Fibroblast of mammary gland (primary cell): ENCODE data around the gene ARID3C.

Experiments used
- DNase-seq: peaks from one replicate; pipeline ENCODE4 v3.0.0-alpha.2; 2010; ENCODE audit warnings: low read depth
- H3K4me3 ChIP-seq: 2 replicates; pipeline ENCODE4 v1.5.1; 2011; ENCODE audit warnings: low read depth, mild to moderate bottlenecking, low read length, moderate library complexity; ENCODE audit not compliant: control insufficient read depth
- CTCF ChIP-seq: conservative IDR thresholded peaks from 2 replicates; pipeline ENCODE4 v1.5.1; 2011; ENCODE audit warnings: low read depth, low read length, inconsistent platforms; ENCODE audit not compliant: control insufficient read depth, insufficient read depth

Gene ARID3C, protein sequence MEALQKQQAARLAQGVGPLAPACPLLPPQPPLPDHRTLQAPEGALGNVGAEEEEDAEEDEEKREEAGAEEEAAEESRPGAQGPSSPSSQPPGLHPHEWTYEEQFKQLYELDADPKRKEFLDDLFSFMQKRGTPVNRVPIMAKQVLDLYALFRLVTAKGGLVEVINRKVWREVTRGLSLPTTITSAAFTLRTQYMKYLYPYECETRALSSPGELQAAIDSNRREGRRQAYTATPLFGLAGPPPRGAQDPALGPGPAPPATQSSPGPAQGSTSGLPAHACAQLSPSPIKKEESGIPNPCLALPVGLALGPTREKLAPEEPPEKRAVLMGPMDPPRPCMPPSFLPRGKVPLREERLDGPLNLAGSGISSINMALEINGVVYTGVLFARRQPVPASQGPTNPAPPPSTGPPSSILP

DNA sequence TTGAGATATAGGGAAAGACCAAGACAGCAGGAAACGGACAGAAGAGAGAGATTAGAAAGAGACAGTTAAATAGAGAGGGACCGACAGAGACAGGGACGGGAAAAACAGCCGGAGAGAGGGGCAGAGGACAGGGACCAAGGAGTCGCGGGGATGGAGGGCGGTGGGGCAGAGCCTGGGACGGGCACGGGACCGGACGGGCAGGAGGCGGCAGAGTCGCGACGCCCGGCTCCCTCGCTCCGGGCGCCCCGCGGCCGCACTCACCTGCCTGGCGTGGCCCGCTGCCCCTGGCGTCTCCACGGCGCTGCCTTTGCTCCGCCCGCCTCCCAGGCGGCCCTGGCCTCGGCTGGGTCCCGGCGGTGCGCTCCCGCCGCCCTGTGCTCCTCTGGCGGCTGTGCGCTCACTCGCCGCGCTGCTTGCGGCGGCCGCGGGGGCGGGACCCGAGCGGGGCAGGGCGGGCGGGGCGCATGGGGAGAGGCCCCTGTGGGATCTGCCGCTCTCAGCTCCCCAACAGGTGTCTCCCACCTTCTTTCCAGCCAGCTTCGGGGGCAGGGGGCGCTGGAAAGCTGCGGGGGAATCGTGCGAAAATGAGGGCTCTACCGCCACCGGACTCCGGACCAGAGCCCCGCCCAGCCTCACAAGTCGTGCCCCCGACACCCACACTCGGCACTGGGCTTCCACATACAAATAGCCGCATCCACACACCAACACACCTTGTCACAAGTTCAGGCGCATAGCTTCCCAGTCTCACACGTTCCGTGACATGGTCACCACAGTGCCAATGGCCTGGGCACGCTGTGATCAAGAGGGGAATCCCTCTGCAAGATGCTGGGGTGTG lies at the start of gene ARID3C:
Gene ARID3C, minus strand, starts transcription at position 411 of the 835 bp plus-strand sequence. CDS start 1,052 bp downstream, outside the sequence.
- TF ChIP-seq CTCF = no peak
- DNase-seq = no peak

DNA sequence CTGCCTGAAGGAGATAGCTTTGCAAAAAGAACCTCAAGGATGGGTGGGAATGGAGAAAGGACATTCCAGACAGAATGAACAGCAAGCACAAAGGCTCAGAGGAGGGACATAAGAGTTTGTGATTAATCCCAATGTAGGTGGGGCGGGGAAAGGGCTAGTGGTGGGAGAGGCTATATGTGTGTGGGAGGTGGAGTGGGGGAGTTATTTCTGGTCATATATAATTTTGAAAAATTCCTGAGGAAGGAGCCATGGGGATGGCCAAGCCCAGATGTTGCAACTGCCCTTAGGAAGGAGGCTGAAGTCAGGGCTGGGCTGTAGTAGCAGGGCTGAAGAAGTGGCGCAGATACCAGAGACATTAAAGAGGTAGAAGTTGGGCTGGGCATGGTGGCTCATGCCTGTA lies 47.0 kb upstream of the ARID3C start:
- no peak overlapping the region for H3K4me3 ChIP-seq
- peak; percentile 55 for DNase-seq
- TF ChIP-seq CTCF = no peak

More for the DNA sequence above, at the start of gene ARID3C:
- H3K4me3 ChIP-seq = peak within 1 kb of the TSS; percentile 31

- H3K4me3 ChIP-seq = no peak overlapping the region
- peak; percentile 95 for TF ChIP-seq CTCF
- peak; percentile 79 for DNase-seq
Measured at GRCh38 chr9:34675048-34675714, 46.3 kb upstream of the ARID3C start.

- no peak for DNase-seq
- no peak overlapping the region for H3K4me3 ChIP-seq
- TF ChIP-seq CTCF = no peak
Measured at GRCh38 chr9:34674440-34674839, 45.6 kb upstream of the ARID3C start.

GRCh38 chr9:34671307-34671706 lies 42.4 kb upstream of the ARID3C start:
- no peak for DNase-seq
- H3K4me3 ChIP-seq = no peak overlapping the region
- TF ChIP-seq CTCF = no peak

DNA sequence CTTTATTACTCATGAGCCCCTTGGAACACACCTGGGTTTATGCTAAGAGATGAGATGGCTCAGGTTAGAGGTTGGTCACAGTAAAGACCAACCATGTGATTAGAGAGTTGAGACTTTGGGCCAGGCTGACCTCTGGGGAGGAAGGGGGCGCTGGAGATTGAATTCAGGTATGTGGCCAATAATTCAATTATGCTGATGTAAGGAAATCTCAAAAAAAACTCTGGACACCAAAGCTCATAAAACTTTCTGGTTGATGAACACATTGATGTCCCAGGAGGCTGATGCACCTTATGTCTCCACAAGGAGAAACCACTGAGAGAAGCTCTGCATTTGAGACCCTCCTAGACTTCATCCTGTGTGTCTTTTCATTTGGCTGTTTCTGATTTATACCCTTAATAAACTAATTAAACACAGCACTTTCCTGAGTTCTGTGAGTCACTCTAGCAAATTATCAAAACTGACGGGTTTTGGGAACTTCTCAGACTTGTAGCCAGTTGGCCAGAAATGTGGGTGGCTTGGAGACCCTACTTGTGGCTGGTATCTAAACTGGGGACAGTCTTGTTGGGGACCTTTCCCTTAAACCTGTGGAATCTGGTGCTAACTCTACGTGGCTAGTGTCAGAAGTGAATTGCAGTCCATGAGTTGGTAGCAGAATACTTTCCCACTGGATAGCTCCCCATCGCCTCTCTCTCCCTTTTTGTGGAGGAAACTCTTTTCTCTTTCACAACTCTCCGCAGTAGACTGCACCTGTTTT lies 41.1 kb upstream of the ARID3C start:
- H3K4me3 ChIP-seq = no peak overlapping the region
- DNase-seq = no peak

More for the DNA sequence above, 41.1 kb upstream of the ARID3C start:
- no peak for TF ChIP-seq CTCF
